Mesendoderm (in vitro differentiated cells): ENCODE results near the gene CSTB.

Source experiments
- DNase-seq: peaks from one replicate; pipeline ENCODE4 v3.0.0; 2013
- H2AK5ac ChIP-seq: 2 replicates; pipeline ENCODE4 v1.6.1; 2013; ENCODE audit warnings: low read length, inconsistent platforms
- H2BK120ac ChIP-seq: 2 replicates; pipeline ENCODE4 v1.6.1; 2013; ENCODE audit warnings: low read depth, mild to moderate bottlenecking, low read length, moderate library complexity, mixed read lengths
- H2BK15ac ChIP-seq: replicated peaks from 2 replicates; pipeline ENCODE4 v1.6.1; 2013; ENCODE audit warnings: low read depth, mild to moderate bottlenecking, moderate library complexity
- H2BK5ac ChIP-seq: 2 replicates; pipeline ENCODE4 v1.6.1; 2013; ENCODE audit warnings: low read length, inconsistent platforms
- H3K18ac ChIP-seq: 2 replicates; pipeline ENCODE4 v1.6.1; 2013; ENCODE audit warnings: mild to moderate bottlenecking, low read length, mixed read lengths
- H3K23ac ChIP-seq: one replicate; pipeline ENCODE4 v1.6.1; 2013; ENCODE audit warnings: low read length
- H3K27ac ChIP-seq: 2 replicates; pipeline ENCODE4 v1.5.1; 2013; ENCODE audit warnings: low read depth, mild to moderate bottlenecking, inconsistent platforms, low read length, moderate library complexity
- H3K27me3 ChIP-seq: 2 replicates; pipeline ENCODE4 v1.6.1; 2013; ENCODE audit warnings: low read length, control low read depth, mild to moderate bottlenecking, inconsistent platforms; ENCODE audit not compliant: insufficient read depth, poor library complexity
- H3K36me3 ChIP-seq: 2 replicates; pipeline ENCODE4 v1.6.1; 2013; ENCODE audit warnings: low read length, inconsistent platforms; ENCODE audit not compliant: control insufficient read depth, insufficient read depth
- H3K4ac ChIP-seq: one replicate; pipeline ENCODE4 v1.6.1; 2013; ENCODE audit warnings: low read depth, mild to moderate bottlenecking, low read length, moderate library complexity
- H3K4me1 ChIP-seq: 2 replicates; pipeline ENCODE4 v1.6.1; 2013; ENCODE audit warnings: low read depth, low read length, inconsistent platforms; ENCODE audit not compliant: control insufficient read depth
- H3K4me2 ChIP-seq: 2 replicates; pipeline ENCODE4 v1.6.1; 2013; ENCODE audit warnings: low read length
- H3K4me3 ChIP-seq: 2 replicates; pipeline ENCODE4 v1.5.1; 2013; ENCODE audit warnings: mild to moderate bottlenecking, low read length
- H3K56ac ChIP-seq: one replicate; pipeline ENCODE4 v1.6.1; 2013; ENCODE audit warnings: low read length
- H3K79me1 ChIP-seq: 2 replicates; pipeline ENCODE4 v1.6.1; 2013; ENCODE audit warnings: low read length, inconsistent platforms
- H3K79me2 ChIP-seq: 2 replicates; pipeline ENCODE4 v1.6.1; 2013; ENCODE audit warnings: mild to moderate bottlenecking, low read length; ENCODE audit not compliant: control insufficient read depth, insufficient read depth
- H3K9ac ChIP-seq: 2 replicates; pipeline ENCODE4 v1.6.1; 2013; ENCODE audit warnings: low read length, inconsistent platforms
- H4K5ac ChIP-seq: one replicate; pipeline ENCODE4 v1.6.1; 2013; ENCODE audit warnings: low read length
- H4K8ac ChIP-seq: one replicate; pipeline ENCODE4 v1.6.1; 2013; ENCODE audit warnings: low read depth, mild to moderate bottlenecking, control low read depth, low read length, moderate library complexity
- WGBS: extraction: QIAGEN DNeasy Blood & Tissue Kit; methylation state at CpG from one replicate; pipeline ENCODE4 v1.1.7; 2013; ENCODE audit warnings: low lambda C conversion rate, missing lambda C conversion rate; ENCODE audit not compliant: insufficient coverage; ENCODE audit errors: extremely low coverage; 5-methylcytosine and 5-hydroxymethylcytosine counted together

CSTB gene

DNA sequence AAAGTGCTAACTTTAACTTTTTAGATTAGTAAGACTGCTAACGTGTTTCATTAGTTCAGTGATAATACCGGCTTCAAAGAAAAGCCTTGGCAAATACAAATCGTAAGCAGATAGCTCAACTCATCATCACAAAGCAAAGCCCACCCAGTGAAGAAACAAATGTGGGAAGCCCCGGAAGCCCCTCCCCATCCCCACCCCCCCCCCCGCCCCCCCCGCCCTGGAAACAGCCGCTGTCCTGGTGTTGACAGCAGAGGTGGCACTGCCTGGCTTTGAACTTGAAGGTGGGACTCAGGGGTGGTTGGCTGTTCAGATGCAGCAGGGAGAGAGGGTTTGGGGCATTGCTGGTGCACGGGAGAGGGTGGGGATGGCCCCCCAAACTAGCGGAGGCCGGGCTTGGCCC lies 43.0 kb downstream of the CSTB start:
- Histone ChIP-seq H2BK120ac (no peak overlapping the region), H3K23ac (no peak overlapping the region), H3K27me3 (no peaks in the 10 kb centered on the region), H3K4me3 (no peak overlapping the region), H3K4ac (no peak overlapping the region), H3K36me3 (no peaks in the 10 kb centered on the region), H2BK15ac (no peak overlapping the region), H3K18ac (no peak overlapping the region), H3K9ac (no peak overlapping the region), H4K5ac (no peak overlapping the region), H3K79me2 (peaks cover 11% of the 10 kb centered on the region), H3K4me2 (no peak overlapping the region), H3K79me1 (peaks cover 10% of the 10 kb centered on the region), H4K8ac (no peak overlapping the region), H3K56ac (no peak overlapping the region), H3K27ac (no peak overlapping the region), H2AK5ac (no peak overlapping the region), H2BK5ac (no peak overlapping the region), H3K4me1 (no peaks in the 10 kb centered on the region)
- WGBS, result no CpG with 5 or more reads among the region's 10 CpGs
- DNase-seq, result no peak

DNA sequence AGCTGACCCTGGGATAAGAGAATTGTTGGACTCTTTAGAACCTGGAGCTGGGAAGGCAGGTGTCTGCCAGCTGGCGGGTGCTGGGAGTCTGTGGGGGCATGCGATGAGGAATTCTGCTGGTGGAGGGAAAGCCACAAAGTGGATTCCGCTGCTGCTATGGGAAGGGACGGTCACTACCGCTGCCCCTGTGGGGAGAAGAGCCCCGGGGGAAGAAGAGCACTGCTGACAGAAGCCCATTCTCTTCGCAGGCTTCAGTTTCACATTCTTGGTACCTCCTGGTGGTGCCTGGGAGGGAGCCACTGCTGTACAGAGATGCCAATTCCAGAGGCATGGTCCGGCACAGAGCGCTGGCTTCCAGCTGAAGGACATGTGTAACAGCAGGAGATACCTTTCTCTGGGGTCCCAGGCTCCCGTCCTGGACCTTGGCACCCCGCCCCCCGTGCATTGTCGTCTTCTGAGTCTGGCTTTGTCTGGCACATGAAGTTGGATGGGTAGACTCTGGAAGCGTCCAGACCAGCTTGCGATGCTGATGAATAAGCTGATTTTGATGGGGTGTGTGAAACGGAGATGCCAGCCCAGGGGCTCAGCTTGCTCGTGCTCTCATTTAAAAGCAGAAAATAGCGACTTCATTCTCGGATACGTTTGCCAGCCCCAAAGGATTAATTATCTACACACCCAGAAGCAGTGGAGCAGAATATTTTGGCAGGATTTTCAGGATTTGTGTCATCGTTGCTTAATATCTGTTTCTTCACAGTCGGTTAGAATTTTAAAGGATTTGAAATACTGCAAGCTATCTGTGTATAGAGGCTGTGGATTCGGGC lies 44.0 kb downstream of the CSTB start:
- WGBS, result no CpG with 5 or more reads among the region's 23 CpGs
- Histone ChIP-seq H4K8ac (no peak overlapping the region), H2AK5ac (no peak overlapping the region), H2BK15ac (no peak overlapping the region), H3K27ac (no peak overlapping the region), H3K36me3 (no peaks in the 10 kb centered on the region), H2BK5ac (no peak overlapping the region), H3K4me2 (no peak overlapping the region), H4K5ac (no peak overlapping the region), H3K4ac (no peak overlapping the region), H3K79me2 (peaks cover 16% of the 10 kb centered on the region), H3K18ac (no peak overlapping the region), H3K56ac (no peak overlapping the region), H3K79me1 (peaks cover 12% of the 10 kb centered on the region), H3K4me1 (peaks cover 2% of the 10 kb centered on the region), H3K9ac (no peak overlapping the region), H3K23ac (no peak overlapping the region), H3K27me3 (no peaks in the 10 kb centered on the region), H2BK120ac (no peak overlapping the region), H3K4me3 (no peak overlapping the region)
- no peak for DNase-seq

DNA sequence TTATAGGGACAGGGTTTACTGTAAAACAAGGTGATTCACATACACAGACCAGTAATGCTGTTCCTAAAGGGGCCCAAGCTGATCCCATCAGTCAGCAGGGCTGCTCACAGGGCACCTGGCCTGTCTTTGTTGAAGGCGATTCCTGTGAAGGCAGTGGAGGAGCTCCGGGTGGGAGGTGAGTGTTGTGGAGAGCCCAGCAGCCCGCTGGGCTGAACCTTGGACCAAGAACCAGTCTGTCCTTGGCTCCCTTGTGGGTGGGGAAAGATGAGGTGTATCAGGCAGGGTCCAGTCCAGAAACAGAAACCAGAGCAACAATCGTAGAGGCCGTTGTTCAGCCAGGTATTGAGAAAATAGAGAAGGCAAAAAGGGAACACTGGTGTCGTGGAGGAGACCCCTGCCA lies 44.6 kb downstream of the CSTB start:
- Histone ChIP-seq H2BK120ac (no peak overlapping the region), H3K4me3 (no peak overlapping the region), H3K4ac (no peak overlapping the region), H3K36me3 (no peaks in the 10 kb centered on the region), H3K27ac (no peak overlapping the region), H2BK15ac (no peak overlapping the region), H3K79me1 (peaks cover 15% of the 10 kb centered on the region), H3K4me1 (peaks cover 2% of the 10 kb centered on the region), H2BK5ac (no peak overlapping the region), H4K5ac (no peak overlapping the region), H3K4me2 (no peak overlapping the region), H3K56ac (no peak overlapping the region), H3K79me2 (peaks cover 18% of the 10 kb centered on the region), H3K9ac (no peak overlapping the region), H4K8ac (no peak overlapping the region), H3K18ac (no peak overlapping the region), H3K27me3 (no peaks in the 10 kb centered on the region), H2AK5ac (no peak overlapping the region), H3K23ac (no peak overlapping the region)
- no peak for DNase-seq
- no CpG with 5 or more reads among the region's 6 CpGs for WGBS

DNA sequence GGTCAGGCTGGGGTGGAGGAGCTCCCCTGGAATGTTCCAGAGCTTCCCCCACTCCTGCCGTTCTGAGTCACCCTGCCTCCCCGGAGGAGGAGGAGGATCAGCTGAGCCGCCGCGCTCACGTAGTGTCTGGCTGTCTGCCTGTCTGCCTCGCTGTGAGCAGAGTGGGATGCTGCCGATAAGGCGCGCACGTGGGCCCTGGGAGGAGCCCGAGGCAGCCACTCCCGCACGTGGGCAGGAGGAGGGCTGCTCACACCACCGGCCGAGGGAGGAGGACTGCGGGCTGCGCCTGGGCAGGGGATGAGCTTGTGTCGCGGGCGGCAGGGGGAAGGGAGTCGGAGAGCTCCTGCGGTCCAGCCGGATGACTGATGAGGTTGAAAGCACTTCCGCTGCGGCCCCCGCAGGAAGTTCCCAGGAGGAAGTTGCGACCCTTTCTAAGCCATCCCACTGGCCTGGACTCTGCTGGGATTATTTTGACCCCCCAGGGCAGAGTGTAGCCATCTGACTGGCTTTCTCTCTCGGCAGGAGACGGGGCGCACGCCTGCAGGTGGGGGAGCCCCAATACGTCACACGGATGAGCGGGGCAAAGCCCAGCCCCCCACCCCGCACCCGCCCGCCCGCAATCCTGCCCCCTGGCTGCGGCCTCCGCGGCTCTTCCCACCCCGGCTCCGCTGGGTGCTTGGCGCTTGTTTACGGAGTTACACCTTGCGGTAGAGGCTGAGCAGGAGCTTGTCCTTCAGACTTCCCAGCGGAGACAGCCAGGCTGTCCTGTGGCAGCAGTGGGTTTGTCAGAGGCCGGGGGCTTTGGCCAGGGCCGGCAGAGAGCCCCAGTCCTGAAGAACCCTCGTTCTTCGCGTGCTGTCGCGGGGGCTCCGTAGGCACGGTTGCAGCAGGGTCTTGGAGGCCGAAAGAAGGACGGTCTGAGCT lies 47.4 kb downstream of the CSTB start:
- Histone ChIP-seq H3K4ac (peak overlapping the region; percentile 89), H2AK5ac (peak overlapping the region; percentile 97), H3K79me1 (peaks cover 15% of the 10 kb centered on the region), H3K79me2 (peaks cover 18% of the 10 kb centered on the region), H3K27me3 (no peaks in the 10 kb centered on the region), H2BK120ac (no peak overlapping the region), H3K9ac (peak overlapping the region; percentile 79), H3K18ac (peak overlapping the region; percentile 77), H2BK15ac (no peak overlapping the region), H3K27ac (peak overlapping the region; percentile 53), H3K23ac (no peak overlapping the region), H2BK5ac (peak overlapping the region; percentile 65), H4K5ac (no peak overlapping the region), H3K36me3 (peaks cover 1% of the 10 kb centered on the region), H3K4me1 (peaks cover 2% of the 10 kb centered on the region), H3K56ac (peak overlapping the region; percentile 95), H3K4me2 (peak overlapping the region; percentile 89), H4K8ac (peak overlapping the region; percentile 7), H3K4me3 (peak overlapping the region; percentile 70)
- peak; percentile 95 for DNase-seq
- WGBS, result no CpG with 5 or more reads among the region's 59 CpGs

DNA sequence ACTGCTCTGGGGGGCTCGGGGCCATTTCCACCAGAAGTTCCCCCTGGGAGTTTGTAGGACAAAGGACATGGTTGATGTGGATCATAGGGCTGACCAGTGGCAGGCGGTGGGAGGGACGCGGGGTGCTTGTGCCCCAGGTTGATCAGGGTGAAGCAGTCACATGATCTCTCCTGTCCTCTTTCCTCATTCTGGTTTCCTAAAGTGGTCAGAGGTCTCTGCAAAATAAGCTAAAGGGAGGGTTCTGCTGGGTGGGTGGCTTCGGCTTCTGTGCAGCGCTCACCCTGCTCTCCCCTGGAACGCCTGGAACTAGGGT lies 48.0 kb downstream of the CSTB start:
- H2BK120ac ChIP-seq, result no peak overlapping the region
- H3K79me2 ChIP-seq, result peaks cover 18% of the 10 kb centered on the region
- peak overlapping the region; percentile 82 for H3K4me2 ChIP-seq
- H3K79me1 ChIP-seq, result peaks cover 16% of the 10 kb centered on the region
- H2BK5ac ChIP-seq, result peak overlapping the region; percentile 29
- no peak overlapping the region for H4K8ac ChIP-seq
- peak overlapping the region; percentile 26 for H3K4me3 ChIP-seq
- peak overlapping the region; percentile 8 for H3K18ac ChIP-seq
- no peak for DNase-seq
- peak overlapping the region; percentile 79 for H3K9ac ChIP-seq
- H3K27me3 ChIP-seq, result no peaks in the 10 kb centered on the region
- H3K4me1 ChIP-seq, result peaks cover 2% of the 10 kb centered on the region
- no peak overlapping the region for H2AK5ac ChIP-seq
- peaks cover 1% of the 10 kb centered on the region for H3K36me3 ChIP-seq
- H3K27ac ChIP-seq, result peak overlapping the region; percentile 53
- WGBS, result no CpG with 5 or more reads among the region's 7 CpGs
- H3K4ac ChIP-seq, result peak overlapping the region; percentile 26
- no peak overlapping the region for H4K5ac ChIP-seq
- H3K23ac ChIP-seq, result peak overlapping the region; percentile 80
- no peak overlapping the region for H2BK15ac ChIP-seq
- H3K56ac ChIP-seq, result peak overlapping the region; percentile 95
